ENCODE measurements around the gene ADORA2B.
A peak's percentile ranks its signal among the peaks of the same experiment; 100 is the strongest.

The ADORA2B gene

GRCh38 chr17:15946611-15947120, 1.7 kb downstream of the ADORA2B start:
- ChIA-PET CTCF (interaction anchor here (0.6 to 5.1 kb wide), 5 partner anchors 12 to 118 kb away, joined by 3 to 36 read pairs (median 5); partner anchors contain the start of genes TTC19 and ZSWIM7), POLR2A (no interaction called here)
- Histone ChIP-seq H3K9me3 (ENCODE audit: control insufficient read depth, insufficient read depth, low read depth, low read length) (no peaks in the 10 kb centered on the region), H3K4me3 (ENCODE audit: low read depth, low read length) (no peak overlapping the region), H3K27ac (ENCODE audit: extremely low read depth, low read depth, low read length) (no peak overlapping the region), H3K36me3 (ENCODE audit: control insufficient read depth in 2 of 2, insufficient read depth in 1 of 2, low read length in 2 of 2) (peaks cover 0 to 10% of the 10 kb centered on the region in 2 experiments; a peak in 1 of 3 replicates), H3K4me1 (ENCODE audit: control insufficient read depth, insufficient read depth, low read length) (peaks cover 5% of the 10 kb centered on the region)
- TF ChIP-seq ZNF747 (tag by site-specific recombination; IDR thresholded peaks at IDR 0.05) (no peak), ZNF544 (tag by site-specific recombination; IDR thresholded peaks at IDR 0.05) (no peak), EGR2 (tag by site-specific recombination; IDR thresholded peaks at IDR 0.05; ENCODE audit: low read depth) (peak; percentile 36), ZSCAN30 (tag by site-specific recombination; IDR thresholded peaks at IDR 0.05) (no peak), PRDM10 (tag by site-specific recombination; IDR thresholded peaks at IDR 0.05) (no peak), ZNF76 (tag by site-specific recombination; IDR thresholded peaks at IDR 0.05; ENCODE audit: borderline replicate concordance, low read depth) (peak; percentile 55; the same call in 1 of the 2 replicates), FEZF1 (tag by site-specific recombination; IDR thresholded peaks at IDR 0.05) (no peak), ZNF433 (tag by site-specific recombination; IDR thresholded peaks at IDR 0.05; ENCODE audit: low read depth) (no peak), ZNF600 (tag by site-specific recombination; IDR thresholded peaks at IDR 0.05) (peak; percentile 90), ZNF398 (tag by site-specific recombination; IDR thresholded peaks at IDR 0.05) (no peak), ZNF138 (tag by site-specific recombination; IDR thresholded peaks at IDR 0.05; ENCODE audit: borderline replicate concordance) (no peak), ZNF558 (tag by site-specific recombination; IDR thresholded peaks at IDR 0.05) (no peak)

- ChIA-PET POLR2A (no interaction called here), CTCF (interaction anchor here (1.5 to 5.1 kb wide), 2 partner anchors 15 to 51 kb away, joined by 3 to 36 read pairs; partner anchors contain the start of genes TTC19 and ZSWIM7)
- TF ChIP-seq ZNF362 (tag by site-specific recombination; IDR thresholded peaks at IDR 0.05), result no peak
- Histone ChIP-seq H3K36me3 (ENCODE audit: control insufficient read depth in 2 of 2, insufficient read depth in 1 of 2, low read length in 2 of 2) (peaks cover 0 to 10% of the 10 kb centered on the region in 2 experiments; a peak in 1 of 3 replicates), H3K4me3 (ENCODE audit: low read depth, low read length) (no peak overlapping the region), H3K9me3 (ENCODE audit: control insufficient read depth, insufficient read depth, low read depth, low read length) (no peaks in the 10 kb centered on the region), H3K27ac (ENCODE audit: extremely low read depth, low read depth, low read length) (no peak overlapping the region; the same call in 1 of the 2 replicates), H3K4me1 (ENCODE audit: control insufficient read depth, insufficient read depth, low read length) (peaks cover 5% of the 10 kb centered on the region)
Measured at GRCh38 chr17:15947271-15947670, 2.3 kb downstream of the ADORA2B start.

All from HEK293 (cell line).